Thymus (tissue), 11 donors: ENCODE data around the gene MCL1. TPM values are rescaled to one million over a fixed set of nuclear protein-coding genes. Genes with fewer than 3 reads are reported as not detected.
A peak's percentile ranks its signal among the peaks of the same experiment; 100 is the strongest.

Experiments
- DNase-seq, 9 donors: peaks; one replicate each; pipeline ENCODE4 v3.0.0-alpha.2; 2013; ENCODE audit warnings: low spot score in 9 of 9, low read depth in 6 of 9, missing footprints in 1 of 9
- H3K27ac ChIP-seq, 2 donors: one replicate each; pipeline ENCODE4 v1.5.1; 2013; ENCODE audit warnings: control low read depth in 1 of 2, low read depth in 1 of 2, low read length in 1 of 2, mild to moderate bottlenecking in 1 of 2, moderate library complexity in 1 of 2
- H3K27me3 ChIP-seq, 2 donors: one replicate each; pipeline ENCODE4 v1.5.1; 2013; ENCODE audit warnings: low read length in 1 of 2; ENCODE audit not compliant: control insufficient read depth in 2 of 2, insufficient read depth in 1 of 2
- H3K36me3 ChIP-seq, 2 donors: one replicate each; pipeline ENCODE4 v1.5.1; 2013; ENCODE audit warnings: low read length in 1 of 2, mild to moderate bottlenecking in 1 of 2, moderate library complexity in 1 of 2; ENCODE audit not compliant: control insufficient read depth in 2 of 2, insufficient read depth in 2 of 2
- H3K4me1 ChIP-seq, 2 donors: one replicate each; pipeline ENCODE4 v1.5.1; 2013; ENCODE audit warnings: low read length in 2 of 2; ENCODE audit not compliant: control insufficient read depth in 2 of 2, insufficient read depth in 2 of 2
- H3K4me3 ChIP-seq, 2 donors: one replicate each; pipeline ENCODE4 v1.5.1; 2013; ENCODE audit warnings: low read length in 2 of 2, control low read depth in 1 of 2, mild to moderate bottlenecking in 1 of 2
- H3K9me3 ChIP-seq, 2 donors: one replicate each; pipeline ENCODE4 v1.5.1; 2013; ENCODE audit warnings: low read length in 1 of 2, mild to moderate bottlenecking in 1 of 2; ENCODE audit not compliant: control insufficient read depth in 2 of 2, insufficient read depth in 1 of 2
- WGBS: extraction: QIAGEN DNeasy Blood & Tissue Kit; methylation state at CpG from one replicate; pipeline ENCODE4 v1.1.7; 2013; 5-methylcytosine and 5-hydroxymethylcytosine counted together
- polyA plus RNA-seq: library from polyadenylated mRNA; stranded (reverse); fragments of 200-250 nt; gene quantifications from one replicate; pipeline ENCODE4 v1.2.3, GENCODE V29; 2013
- total RNA-seq: library from RNA; stranded (reverse); fragments of 120-200 nt; gene quantifications from one replicate; pipeline ENCODE4 v1.2.4, GENCODE V29; 2013
- donor health status: healthy.

The MCL1 gene
- total and polyA plus RNA-seq, 2 donors, result 129 to 200 TPM

- Histone ChIP-seq H3K36me3 (no peaks in the 10 kb centered on the region), H3K9me3 (peaks cover 0 to 1% of the 10 kb centered on the region in 2 donors), H3K4me3 (no peak overlapping the region), H3K27ac (no peak overlapping the region), H3K27me3 (peaks cover 0 to 21% of the 10 kb centered on the region in 2 donors), H3K4me1 (peaks cover 9 to 36% of the 10 kb centered on the region in 2 donors)
- DNase-seq, result no peak
- 96% methylated on average over 26 of the region's 26 CpGs for WGBS
Measured at GRCh38 chr1:150555971-150556865, 23.2 kb downstream of the MCL1 start.

- Histone ChIP-seq H3K36me3 (no peaks in the 10 kb centered on the region), H3K4me1 (peaks cover 9 to 35% of the 10 kb centered on the region in 2 donors), H3K9me3 (no peaks in the 10 kb centered on the region), H3K27me3 (peaks cover 7 to 29% of the 10 kb centered on the region in 2 donors), H3K4me3 (no peak overlapping the region), H3K27ac (no peak overlapping the region)
- DNase-seq, result no peak
- 94% methylated on average over 19 of the region's 19 CpGs for WGBS
Measured at GRCh38 chr1:150555198-150555970, 24.0 kb downstream of the MCL1 start.

- Histone ChIP-seq H3K9me3 (no peaks in the 10 kb centered on the region), H3K27me3 (peaks cover 18 to 41% of the 10 kb centered on the region in 2 donors), H3K36me3 (no peaks in the 10 kb centered on the region), H3K27ac (no peak overlapping the region), H3K4me1 (peaks cover 9 to 27% of the 10 kb centered on the region in 2 donors), H3K4me3 (no peak overlapping the region)
- no peak for DNase-seq
- 97% methylated on average over 8 of the region's 8 CpGs for WGBS
Measured at GRCh38 chr1:150554086-150554452, 25.3 kb downstream of the MCL1 start.

- no peak for DNase-seq
- no peak overlapping the region for H3K27ac ChIP-seq
- no peaks in the 10 kb centered on the region for H3K9me3 ChIP-seq
- H3K4me3 ChIP-seq, result no peak overlapping the region
- peaks cover 15 to 28% of the 10 kb centered on the region in 2 donors for H3K4me1 ChIP-seq
- H3K27me3 ChIP-seq, result peaks cover 21 to 47% of the 10 kb centered on the region in 2 donors
- H3K36me3 ChIP-seq, result no peaks in the 10 kb centered on the region
- WGBS, result 97% methylated on average over 23 of the region's 23 CpGs
Measured at GRCh38 chr1:150553392-150554085, 25.9 kb downstream of the MCL1 start.

- no peaks in the 10 kb centered on the region for H3K9me3 ChIP-seq
- no peak overlapping the region for H3K4me3 ChIP-seq
- peaks cover 23 to 52% of the 10 kb centered on the region in 2 donors for H3K27me3 ChIP-seq
- H3K36me3 ChIP-seq, result no peaks in the 10 kb centered on the region
- peak overlapping the region in 1 of 2 donors; percentile 6 for H3K27ac ChIP-seq
- 89% methylated on average over 12 of the region's 12 CpGs for WGBS
- peaks cover 16 to 31% of the 10 kb centered on the region in 2 donors for H3K4me1 ChIP-seq
- DNase-seq, result no peak
Measured at GRCh38 chr1:150552911-150553289, 26.5 kb downstream of the MCL1 start.

- no peaks in the 10 kb centered on the region for H3K36me3 ChIP-seq
- 37% methylated on average over 13 of the region's 13 CpGs for WGBS
- H3K9me3 ChIP-seq, result no peaks in the 10 kb centered on the region
- H3K27ac ChIP-seq, result peak overlapping the region; percentile 32 to 53
- no peak for DNase-seq
- H3K4me3 ChIP-seq, result no peak overlapping the region
- H3K4me1 ChIP-seq, result peaks cover 16 to 31% of the 10 kb centered on the region in 2 donors
- H3K27me3 ChIP-seq, result peaks cover 25 to 58% of the 10 kb centered on the region in 2 donors
Measured at GRCh38 chr1:150552128-150552910, 27.1 kb downstream of the MCL1 start.

- H3K4me3 ChIP-seq, result no peak overlapping the region
- H3K4me1 ChIP-seq, result peaks cover 16 to 31% of the 10 kb centered on the region in 2 donors
- no peaks in the 10 kb centered on the region for H3K9me3 ChIP-seq
- no peak overlapping the region for H3K27ac ChIP-seq
- H3K27me3 ChIP-seq, result peaks cover 25 to 63% of the 10 kb centered on the region in 2 donors
- 23% methylated on average over 1 of the region's 1 CpG for WGBS
- H3K36me3 ChIP-seq, result no peaks in the 10 kb centered on the region
- no peak for DNase-seq
Measured at GRCh38 chr1:150551784-150552127, 27.7 kb downstream of the MCL1 start.

GRCh38 chr1:150551051-150551783, 28.2 kb downstream of the MCL1 start:
- no peaks in the 10 kb centered on the region for H3K36me3 ChIP-seq
- H3K4me3 ChIP-seq, result no peak overlapping the region
- H3K27me3 ChIP-seq, result peaks cover 25 to 67% of the 10 kb centered on the region in 2 donors
- peaks cover 16 to 31% of the 10 kb centered on the region in 2 donors for H3K4me1 ChIP-seq
- H3K27ac ChIP-seq, result no peak overlapping the region
- no peaks in the 10 kb centered on the region for H3K9me3 ChIP-seq
- peak in 2 of 9 donors; percentile 29 to 51 for DNase-seq
- 49% methylated on average over 11 of the region's 11 CpGs for WGBS
